MM.1S (cell line): ENCODE results near the gene TSPYL1.

Source experiments
- CTCF ChIP-seq: fragments of 300-600 bp; sonication (generic); IDR thresholded peaks from 2 replicates; pipeline ENCODE4 v1.5.1; 2016; ENCODE audit warnings: antibody characterized with exemption, low read length, mixed read lengths
- EZH2 ChIP-seq: fragments of 300-600 bp; sonication (generic); optimal IDR thresholded peaks from 2 replicates; pipeline ENCODE3; 2017; ENCODE audit warnings: low read depth, mild to moderate bottlenecking, antibody characterized with exemption, low read length, mixed read lengths
- EZH2phosphoT487 ChIP-seq: fragments of 300-600 bp; sonication (generic); IDR thresholded peaks from 2 replicates; pipeline ENCODE4 v1.6.1; 2018; ENCODE audit warnings: antibody characterized with exemption, low read length

GRCh38 chr6:116234689-116235088, 45.0 kb downstream of the TSPYL1 start:
- TF ChIP-seq CTCF (no peak), EZH2 (no peak), EZH2phosphoT487 (no peak)
